Spleen (tissue), 11 donors: Measurements from ENCODE around the gene DLX5. TPM values are rescaled to one million over a fixed set of nuclear protein-coding genes. Genes with fewer than 3 reads are reported as not detected.
"Not testable (repeated sequence)": the region's sequence is repeated elsewhere in the genome, so short reads cannot be mapped to it uniquely, and the experiment has no call there.

Experiments used
- DNase-seq: peaks from one replicate; pipeline ENCODE4 v3.0.0-alpha.2; 2020
- H3K27ac ChIP-seq, 8 donors: fragments of 200-600 bp; sonication (generic) in 7 of 8; 1 replicate in 4 of 8; 2 replicates in 4 of 8; pipeline versions ENCODE4 v1.5.0 to v1.8.0; 2016 to 2021; ENCODE audit warnings: inconsistent platforms in 4 of 8, mild to moderate bottlenecking in 4 of 8, moderate library complexity in 1 of 8
- H3K27me3 ChIP-seq, 7 donors: fragments of 200-600 bp; sonication (generic) in 6 of 7; replicated peaks in 1 of 7; 1 replicate in 4 of 7; 2 replicates in 3 of 7; pipeline versions ENCODE4 v1.5.0 to v1.8.0; 2016 to 2021; ENCODE audit warnings: inconsistent platforms in 3 of 7, mild to moderate bottlenecking in 1 of 7
- H3K36me3 ChIP-seq, 6 donors: fragments of 200-600 bp; sonication (generic) in 5 of 6; 1 replicate in 4 of 6; 2 replicates in 2 of 6; pipeline versions ENCODE4 v1.5.0 to v1.8.0; 2016 to 2021; ENCODE audit warnings: inconsistent platforms in 2 of 6
- H3K4me1 ChIP-seq, 6 donors: fragments of 200-600 bp; sonication (generic) in 5 of 6; 1 replicate in 3 of 6; 2 replicates in 3 of 6; pipeline versions ENCODE4 v1.5.0 to v1.8.0; 2016 to 2021; ENCODE audit warnings: inconsistent platforms in 3 of 6
- H3K4me3 ChIP-seq, 8 donors: fragments of 200-600 bp; sonication (generic) in 7 of 8; 1 replicate in 4 of 8; 2 replicates in 4 of 8; pipeline versions ENCODE4 v1.5.0 to v1.8.0; 2016 to 2021; ENCODE audit warnings: inconsistent platforms in 4 of 8, mild to moderate bottlenecking in 4 of 8, moderate library complexity in 2 of 8
- H3K9me3 ChIP-seq, 8 donors: fragments of 200-600 bp; sonication (generic) in 7 of 8; 1 replicate in 4 of 8; 2 replicates in 4 of 8; pipeline versions ENCODE4 v1.5.0 to v1.8.0; 2016 to 2021; ENCODE audit warnings: inconsistent platforms in 4 of 8
- CTCF ChIP-seq, 11 experiments: fragments of 200-600 bp in 7 of 11; fragments of 450-650 bp in 4 of 11; sonication (generic) in 4 of 11; IDR thresholded peaks in 8 of 11; conservative IDR thresholded peaks in 3 of 11; 1 replicate in 7 of 11; 2 replicates in 4 of 11; pipeline versions ENCODE4 v1.4.0 to v1.8.0; 2016 to 2021; ENCODE audit warnings: antibody characterized with exemption in 11 of 11, inconsistent platforms in 4 of 11, mild to moderate bottlenecking in 1 of 11
- POLR2A ChIP-seq, 3 donors: fragments of 450-650 bp; IDR thresholded peaks; one replicate each; pipeline ENCODE4 v1.5.1; 2017; ENCODE audit warnings: antibody characterized with exemption in 3 of 3, mild to moderate bottlenecking in 1 of 3
- POLR2AphosphoS5 ChIP-seq, 3 donors: sonication (generic); formaldehyde crosslinking; IDR thresholded peaks; one replicate each; pipeline ENCODE4 v1.5.1; 2017; ENCODE audit warnings: antibody characterized with exemption in 3 of 3
- WGBS, 5 donors: extraction: QIAGEN DNeasy Blood & Tissue Kit in 3 of 5; methylation state at CpG; one replicate each; pipeline versions ENCODE4 v1.1.5 to v1.1.7; 2013 to 2018; 5-methylcytosine and 5-hydroxymethylcytosine counted together
- intact Hi-C: fragments of 100-400 bp; cut with DNase I; formaldehyde crosslinking; loops from one replicate; pipeline ENCODE4 v1.15.0; 2023; ENCODE audit warnings: low total_unique reads
- polyA plus RNA-seq, 3 donors: library from polyadenylated mRNA; stranded (reverse); fragments of 200-250 nt; gene quantifications; one replicate each; pipeline ENCODE4 v1.2.1, GENCODE V29; 2013
- total RNA-seq, 7 donors: library from RNA; depleted of rRNA in 3 of 7; stranded (reverse); fragments of >200 nt in 3 of 7; fragmentation: NEBNext Ultra II Directional in 4 of 7; extraction: Animal tissue kit (Norgen Biotek cat#: 25700) in 4 of 7; gene quantifications; one replicate each; pipeline versions ENCODE4 v1.1.0 to v1.2.1, GENCODE V29; 2016 to 2021
- donor health status: healthy with polysubstance abuse.
- donor health status: DM: no; HTN: no; CAD: no; lungs with moderate emphysema.
- donor health status: DM: no; HTN: no; CAD: no.
- donor health status: Bipolar disorder and iron deficiency.
- donor health status: healthy.
- donor health status: DM: no; HTN: no; CAD: no.
- donor health status: DM: yes; HTN: yes; CAD: no.

The DLX5 gene
- total and polyA plus RNA-seq, 10 donors = 0.14 to 0.36 TPM; not detected in 8

- no peak overlapping the region for H3K27ac ChIP-seq
- H3K4me1 ChIP-seq = no peaks in the 10 kb centered on the region
- DNase-seq = no peak
- WGBS, 5 donors = 51 to 57% (median 54%) methylated on average over 2 of the region's 2 CpGs
- H3K27me3 ChIP-seq = peaks cover 0 to 49% (median 5%) of the 10 kb centered on the region in 7 donors
- H3K4me3 ChIP-seq = no peak overlapping the region
- intact Hi-C loops = no loop called here
- H3K36me3 ChIP-seq = no peaks in the 10 kb centered on the region
- no peaks in the 10 kb centered on the region for H3K9me3 ChIP-seq
- TF ChIP-seq CTCF (IDR thresholded peaks at IDR 0.05 in 8 of 11, conservative IDR thresholded peaks at IDR 0.05 in 3 of 11) (no peak), POLR2A (IDR thresholded peaks at IDR 0.05) (no peak), POLR2AphosphoS5 (IDR thresholded peaks at IDR 0.05) (no peak)
Observed at GRCh38 chr7:97043281-97043680, 18.6 kb upstream of the DLX5 start.

- Histone ChIP-seq H3K27ac (no peak overlapping the region), H3K27me3 (peaks cover 0 to 53% (median 5%) of the 10 kb centered on the region in 7 donors), H3K9me3 (peaks cover 0 to 5% (median 0%) of the 10 kb centered on the region in 8 donors), H3K4me3 (no peak overlapping the region), H3K36me3 (no peaks in the 10 kb centered on the region), H3K4me1 (no peaks in the 10 kb centered on the region)
- TF ChIP-seq POLR2AphosphoS5 (IDR thresholded peaks at IDR 0.05) = no peak
- TF ChIP-seq POLR2A (IDR thresholded peaks at IDR 0.05) = no peak
- no peak for TF ChIP-seq CTCF (IDR thresholded peaks at IDR 0.05 in 8 of 11, conservative IDR thresholded peaks at IDR 0.05 in 3 of 11)
- WGBS, 5 donors = 76 to 83% (median 77%) methylated on average over 5 of the region's 5 CpGs
- intact Hi-C loops = no loop called here
- DNase-seq = no peak
Observed at GRCh38 chr7:97039374-97040065, 14.9 kb upstream of the DLX5 start.

- not testable (repeated sequence) for H3K4me1 ChIP-seq, H3K36me3 ChIP-seq, H3K9me3 ChIP-seq, H3K27ac ChIP-seq, H3K4me3 ChIP-seq
- intact Hi-C loops = loop anchor here (5.0 kb wide), 1 partner anchor 1117 kb away; no protein-coding TSS in a partner anchor
- DNase-seq = peak; percentile 70
- WGBS, 5 donors = 88 to 95% (median 92%) methylated on average over 13 to 30 of the region's 30 CpGs
- peaks cover 0 to 40% (median 2%) of the 10 kb centered on the region in 7 donors for H3K27me3 ChIP-seq
Observed at GRCh38 chr7:97034213-97034852, 9.7 kb upstream of the DLX5 start.

- H3K27me3 ChIP-seq = peaks cover 0 to 95% (median 48%) of the 10 kb centered on the region in 7 donors
- no peaks in the 10 kb centered on the region for H3K9me3 ChIP-seq
- intact Hi-C loops = loop anchor here (5.0 kb wide), 1 partner anchor 955 kb away; no protein-coding TSS in a partner anchor
- WGBS, 5 donors = 4 to 6% (median 5%) methylated on average over 22 to 23 of the region's 23 CpGs
- TF ChIP-seq CTCF (IDR thresholded peaks at IDR 0.05 in 8 of 11, conservative IDR thresholded peaks at IDR 0.05 in 3 of 11) (peak; percentile 67 to 88 (median 80)), POLR2AphosphoS5 (IDR thresholded peaks at IDR 0.05) (no peak)
- peak; percentile 86 for DNase-seq
- H3K4me3 ChIP-seq = peak overlapping the region; percentile 1 to 65 (median 33)
- no peak overlapping the region for H3K27ac ChIP-seq
- no peaks in the 10 kb centered on the region for H3K36me3 ChIP-seq
- H3K4me1 ChIP-seq = peaks cover 15 to 49% (median 26%) of the 10 kb centered on the region in 6 donors
Observed at GRCh38 chr7:97027427-97028234, 3.0 kb upstream of the DLX5 start.
